ENCODE data around the gene TYW5.

TYW5 gene

DNA sequence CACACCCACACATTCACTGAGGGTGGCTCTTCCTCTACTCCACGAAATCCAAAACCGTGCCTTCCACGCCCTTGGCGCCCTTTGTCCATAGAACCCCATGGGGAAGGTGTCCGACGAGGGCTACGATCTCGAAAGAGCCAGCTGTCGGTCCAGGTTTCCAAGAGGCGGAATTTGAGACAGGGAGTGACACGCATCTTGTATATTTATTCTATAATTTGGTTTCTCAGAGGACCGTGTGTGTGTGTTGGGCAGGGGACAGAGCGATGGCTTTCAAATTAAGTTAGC, 43.5 kb downstream of the TYW5 start:
- H3K4me1 ChIP-seq (ENCODE audit: control insufficient read depth, insufficient read depth, low read length): peaks cover 11% of the 10 kb centered on the region
- no peaks in the 10 kb centered on the region for H3K27me3 ChIP-seq (ENCODE audit: control insufficient read depth, insufficient read depth, low read length)
- H3K4me3 ChIP-seq (ENCODE audit: low read depth, low read length): peak overlapping the region; percentile 100
- peak overlapping the region; percentile 98 for H3K9ac ChIP-seq (ENCODE audit: low read depth, low read length)
- peaks cover 10% of the 10 kb centered on the region for H3K36me3 ChIP-seq (ENCODE audit: control insufficient read depth, insufficient read depth, low read length)
- no peaks in the 10 kb centered on the region for H3K9me3 ChIP-seq (ENCODE audit: control insufficient read depth, insufficient read depth, low read length)

DNA sequence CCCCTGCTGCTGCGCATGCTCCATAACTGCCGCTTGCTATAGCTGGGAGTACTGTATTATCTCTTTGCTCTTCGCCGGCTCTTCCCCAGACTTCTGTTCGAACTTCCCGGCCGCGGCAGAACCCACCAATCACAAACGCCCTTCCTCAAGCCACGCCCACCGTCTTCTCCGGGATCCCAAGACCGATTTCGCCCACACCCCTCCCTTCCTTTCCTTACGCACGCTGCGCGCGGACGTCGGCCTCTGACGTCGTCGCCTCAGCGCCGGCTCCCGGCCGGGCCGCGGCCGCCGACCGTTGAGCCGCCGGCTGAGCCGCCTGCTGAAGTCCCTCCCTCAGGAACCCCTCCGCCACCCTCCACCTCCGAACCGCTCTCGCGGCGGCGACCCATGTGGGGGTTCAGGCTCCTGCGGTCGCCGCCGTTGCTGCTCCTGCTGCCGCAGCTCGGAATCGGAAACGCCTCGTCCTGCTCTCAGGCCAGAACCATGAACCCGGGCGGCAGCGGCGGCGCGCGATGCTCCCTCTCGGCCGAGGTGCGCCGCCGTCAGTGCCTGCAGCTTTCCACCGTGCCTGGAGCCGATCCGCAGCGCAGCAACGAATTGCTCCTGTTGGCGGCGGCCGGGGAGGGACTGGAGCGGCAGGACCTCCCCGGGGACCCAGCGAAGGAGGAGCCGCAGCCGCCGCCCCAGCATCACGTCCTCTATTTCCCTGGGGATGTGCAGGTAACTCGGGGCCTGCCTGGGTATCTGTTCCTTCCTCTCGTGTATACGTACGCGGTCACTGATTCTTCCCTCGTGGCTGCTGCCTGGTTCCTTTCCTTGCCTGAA, 44.0 kb downstream of the TYW5 start, which contains the start of gene C2orf69:
C2orf69 (plus strand) TSS at position 242 of the 825 bp plus-strand sequence; CDS start at position 388, 146 bp downstream.
- Histone ChIP-seq H3K9ac (ENCODE audit: low read depth, low read length) (peak within 1 kb of the TSS; percentile 98), H3K4me1 (ENCODE audit: control insufficient read depth, insufficient read depth, low read length) (peaks cover 11% of the 10 kb centered on the region)

GRCh38 chr2:199910338-199911051, 44.8 kb downstream of the TYW5 start:
- peaks cover 7% of the 10 kb centered on the region for H3K36me3 ChIP-seq (ENCODE audit: control insufficient read depth, insufficient read depth, low read length)
- no peaks in the 10 kb centered on the region for H3K27me3 ChIP-seq (ENCODE audit: control insufficient read depth, insufficient read depth, low read length)
- peak overlapping the region; percentile 57 for H3K4me3 ChIP-seq (ENCODE audit: low read depth, low read length)
- peak overlapping the region; percentile 74 for H3K9ac ChIP-seq (ENCODE audit: low read depth, low read length)
- peaks cover 11% of the 10 kb centered on the region for H3K4me1 ChIP-seq (ENCODE audit: control insufficient read depth, insufficient read depth, low read length)
- no peaks in the 10 kb centered on the region for H3K9me3 ChIP-seq (ENCODE audit: control insufficient read depth, insufficient read depth, low read length)

More for the DNA sequence above, 44.0 kb downstream of the TYW5 start, which contains the start of gene C2orf69:
- H3K4me3 ChIP-seq (ENCODE audit: low read depth, low read length): peak within 1 kb of the TSS; percentile 100
- peaks cover 7% of the 10 kb centered on the region for H3K36me3 ChIP-seq (ENCODE audit: control insufficient read depth, insufficient read depth, low read length)
- no peaks in the 10 kb centered on the region for H3K9me3 ChIP-seq (ENCODE audit: control insufficient read depth, insufficient read depth, low read length)
- no peaks in the 10 kb centered on the region for H3K27me3 ChIP-seq (ENCODE audit: control insufficient read depth, insufficient read depth, low read length)

DNA sequence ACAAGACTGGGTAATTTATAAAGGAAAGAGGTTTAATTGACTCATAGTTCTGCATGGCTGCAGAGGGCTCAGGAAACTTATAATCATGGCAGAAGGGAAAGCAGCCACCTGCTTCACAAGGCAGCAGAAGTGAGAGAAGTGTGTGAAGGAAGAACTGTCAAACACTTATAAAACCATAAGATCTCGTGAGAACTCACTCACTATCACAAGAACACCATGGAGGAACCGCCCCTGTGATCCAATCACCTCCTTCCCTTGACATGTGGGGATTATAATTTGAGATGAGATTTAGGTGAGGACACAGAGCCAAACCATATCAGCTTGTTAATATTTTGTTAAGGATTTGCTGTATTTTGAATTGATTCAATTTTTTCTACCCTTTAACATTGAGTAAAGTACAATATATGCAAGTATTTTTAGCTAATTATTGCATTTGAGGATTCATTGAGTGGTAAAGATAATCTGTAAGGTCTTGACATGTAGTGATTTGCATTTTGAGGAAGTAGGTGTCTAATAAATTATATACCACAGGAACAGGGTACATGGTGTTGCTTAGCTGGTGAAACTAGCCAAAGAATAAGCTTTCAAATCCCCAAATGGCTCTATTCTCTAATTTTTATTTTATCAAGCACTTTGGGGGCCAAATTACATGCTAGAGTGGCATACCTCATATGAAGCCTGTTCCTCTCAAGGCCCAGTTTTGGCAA, 48.1 kb downstream of the TYW5 start:
- Histone ChIP-seq H3K27me3 (ENCODE audit: control insufficient read depth, insufficient read depth, low read length) (no peaks in the 10 kb centered on the region), H3K4me3 (ENCODE audit: low read depth, low read length) (no peak overlapping the region), H3K4me1 (ENCODE audit: control insufficient read depth, insufficient read depth, low read length) (peaks cover 3% of the 10 kb centered on the region), H3K9me3 (ENCODE audit: control insufficient read depth, insufficient read depth, low read length) (no peaks in the 10 kb centered on the region), H3K9ac (ENCODE audit: low read depth, low read length) (no peak overlapping the region), H3K36me3 (ENCODE audit: control insufficient read depth, insufficient read depth, low read length) (peaks cover 7% of the 10 kb centered on the region)

- Histone ChIP-seq H3K9me3 (ENCODE audit: control insufficient read depth, insufficient read depth, low read length) (no peaks in the 10 kb centered on the region), H3K9ac (ENCODE audit: low read depth, low read length) (no peak overlapping the region), H3K27me3 (ENCODE audit: control insufficient read depth, insufficient read depth, low read length) (no peaks in the 10 kb centered on the region), H3K4me3 (ENCODE audit: low read depth, low read length) (no peak overlapping the region), H3K36me3 (ENCODE audit: control insufficient read depth, insufficient read depth, low read length) (no peaks in the 10 kb centered on the region), H3K4me1 (ENCODE audit: control insufficient read depth, insufficient read depth, low read length) (no peaks in the 10 kb centered on the region)
Measured at GRCh38 chr2:199903111-199903510, 52.2 kb downstream of the TYW5 start.

GRCh38 chr2:199902486-199903110, 52.7 kb downstream of the TYW5 start:
- Histone ChIP-seq H3K4me1 (ENCODE audit: control insufficient read depth, insufficient read depth, low read length) (no peaks in the 10 kb centered on the region), H3K9me3 (ENCODE audit: control insufficient read depth, insufficient read depth, low read length) (no peaks in the 10 kb centered on the region), H3K4me3 (ENCODE audit: low read depth, low read length) (no peak overlapping the region), H3K27me3 (ENCODE audit: control insufficient read depth, insufficient read depth, low read length) (no peaks in the 10 kb centered on the region), H3K36me3 (ENCODE audit: control insufficient read depth, insufficient read depth, low read length) (no peaks in the 10 kb centered on the region), H3K9ac (ENCODE audit: low read depth, low read length) (no peak overlapping the region)

- H3K4me1 ChIP-seq (ENCODE audit: control insufficient read depth, insufficient read depth, low read length): no peaks in the 10 kb centered on the region
- no peaks in the 10 kb centered on the region for H3K27me3 ChIP-seq (ENCODE audit: control insufficient read depth, insufficient read depth, low read length)
- H3K9me3 ChIP-seq (ENCODE audit: control insufficient read depth, insufficient read depth, low read length): no peaks in the 10 kb centered on the region
- no peaks in the 10 kb centered on the region for H3K36me3 ChIP-seq (ENCODE audit: control insufficient read depth, insufficient read depth, low read length)
- no peak overlapping the region for H3K9ac ChIP-seq (ENCODE audit: low read depth, low read length)
- no peak overlapping the region for H3K4me3 ChIP-seq (ENCODE audit: low read depth, low read length)
Measured at GRCh38 chr2:199901942-199902341, 53.3 kb downstream of the TYW5 start.

DNA sequence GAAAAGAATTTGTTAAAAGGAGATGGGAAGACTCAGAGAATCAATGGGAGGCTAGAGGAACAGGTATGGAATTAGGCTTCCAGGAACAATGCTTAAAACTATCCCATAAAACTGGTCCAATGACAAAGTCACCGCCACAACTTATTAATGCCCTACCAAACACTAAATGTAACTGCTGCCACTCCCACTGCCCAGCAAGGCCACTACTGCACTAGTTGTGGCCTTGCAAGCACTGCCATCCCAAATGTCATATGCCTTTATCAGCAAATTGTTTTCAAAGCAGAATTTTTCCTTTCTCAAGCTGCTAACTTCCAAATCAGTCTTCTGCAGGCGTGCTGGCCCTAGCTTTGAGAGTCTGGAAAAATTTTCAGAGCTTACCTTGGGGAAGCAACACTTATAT, 58.7 kb downstream of the TYW5 start:
- Histone ChIP-seq H3K9me3 (ENCODE audit: control insufficient read depth, insufficient read depth, low read length) (no peaks in the 10 kb centered on the region), H3K36me3 (ENCODE audit: control insufficient read depth, insufficient read depth, low read length) (no peaks in the 10 kb centered on the region), H3K9ac (ENCODE audit: low read depth, low read length) (no peak overlapping the region), H3K4me1 (ENCODE audit: control insufficient read depth, insufficient read depth, low read length) (no peaks in the 10 kb centered on the region), H3K27me3 (ENCODE audit: control insufficient read depth, insufficient read depth, low read length) (no peaks in the 10 kb centered on the region), H3K4me3 (ENCODE audit: low read depth, low read length) (no peak overlapping the region)

GRCh38 chr2:199895406-199895805, 59.9 kb downstream of the TYW5 start:
- no peaks in the 10 kb centered on the region for H3K9me3 ChIP-seq (ENCODE audit: control insufficient read depth, insufficient read depth, low read length)
- H3K36me3 ChIP-seq (ENCODE audit: control insufficient read depth, insufficient read depth, low read length): no peaks in the 10 kb centered on the region
- no peaks in the 10 kb centered on the region for H3K27me3 ChIP-seq (ENCODE audit: control insufficient read depth, insufficient read depth, low read length)
- no peak overlapping the region for H3K4me3 ChIP-seq (ENCODE audit: low read depth, low read length)
- H3K4me1 ChIP-seq (ENCODE audit: control insufficient read depth, insufficient read depth, low read length): no peaks in the 10 kb centered on the region
- H3K9ac ChIP-seq (ENCODE audit: low read depth, low read length): no peak overlapping the region

- no peaks in the 10 kb centered on the region for H3K27me3 ChIP-seq (ENCODE audit: control insufficient read depth, insufficient read depth, low read length)
- no peak overlapping the region for H3K4me3 ChIP-seq (ENCODE audit: low read depth, low read length)
- no peaks in the 10 kb centered on the region for H3K36me3 ChIP-seq (ENCODE audit: control insufficient read depth, insufficient read depth, low read length)
- H3K9ac ChIP-seq (ENCODE audit: low read depth, low read length): no peak overlapping the region
- H3K4me1 ChIP-seq (ENCODE audit: control insufficient read depth, insufficient read depth, low read length): no peaks in the 10 kb centered on the region
- H3K9me3 ChIP-seq (ENCODE audit: control insufficient read depth, insufficient read depth, low read length): no peaks in the 10 kb centered on the region
Measured at GRCh38 chr2:199883474-199884212, 71.6 kb downstream of the TYW5 start.

- Histone ChIP-seq H3K9me3 (ENCODE audit: control insufficient read depth, insufficient read depth, low read length) (no peaks in the 10 kb centered on the region), H3K4me3 (ENCODE audit: low read depth, low read length) (no peak overlapping the region), H3K27me3 (ENCODE audit: control insufficient read depth, insufficient read depth, low read length) (no peaks in the 10 kb centered on the region), H3K9ac (ENCODE audit: low read depth, low read length) (no peak overlapping the region), H3K4me1 (ENCODE audit: control insufficient read depth, insufficient read depth, low read length) (no peaks in the 10 kb centered on the region), H3K36me3 (ENCODE audit: control insufficient read depth, insufficient read depth, low read length) (no peaks in the 10 kb centered on the region)
Measured at GRCh38 chr2:199882667-199883066, 72.6 kb downstream of the TYW5 start.
